T-helper 17 cell (primary cell): Measurements from ENCODE around the gene PIGS. TPM values are rescaled to one million over a fixed set of nuclear protein-coding genes. Genes with fewer than 3 reads are reported as not detected.
"Not testable (repeated sequence)": the region's sequence is repeated elsewhere in the genome, so short reads cannot be mapped to it uniquely, and the experiment has no call there.

Experiments used
- ATAC-seq: fragments of 150-1000 bp; cut with Tn5 transposase; 2 replicates; pipeline ENCODE4 v1.10.0; 2021; ENCODE audit warnings: mild to moderate bottlenecking, moderate library complexity
- DNase-seq, 3 donors: peaks; one replicate each; pipeline versions ENCODE4 v3.0.0 to v3.0.0-alpha.2; 2020 to 2021
- H3K9me3 ChIP-seq: one replicate; pipeline ENCODE4 v1.7.0; 2013; ENCODE audit warnings: low read length, mild to moderate bottlenecking; ENCODE audit not compliant: control insufficient read depth, poor library complexity, severe bottlenecking
- H3K27ac Mint-ChIP-seq: one replicate; pipeline ENCODE4 v1.8.0; 2022; ENCODE audit warnings: mild to moderate bottlenecking, moderate library complexity, mixed read lengths
- H3K27me3 Mint-ChIP-seq: one replicate; pipeline ENCODE4 v1.8.0; 2022; ENCODE audit warnings: mixed read lengths
- H3K36me3 Mint-ChIP-seq: one replicate; pipeline ENCODE4 v1.8.0; 2022; ENCODE audit warnings: low read depth, mixed read lengths
- H3K4me1 Mint-ChIP-seq: one replicate; pipeline ENCODE4 v1.8.0; 2022; ENCODE audit warnings: mild to moderate bottlenecking, mixed read lengths
- H3K4me3 Mint-ChIP-seq: one replicate; pipeline ENCODE4 v1.8.0; 2022; ENCODE audit warnings: mild to moderate bottlenecking, moderate library complexity, mixed read lengths
- total RNA-seq, 4 donors: library from RNA in 2 of 4; stranded (reverse) in 2 of 4; gene quantifications; one replicate each; pipeline ENCODE4 v1.2.3 and lab custom pipeline; 2022 to 2026

Gene PIGS
- total RNA-seq, 2 donors from 2014 or later = 44.5 to 50.9 TPM

- peaks cover 4% of the 10 kb centered on the region for H3K4me1 Mint-ChIP-seq
- peaks cover 7% of the 10 kb centered on the region for H3K27me3 Mint-ChIP-seq
- no peak for DNase-seq
- ATAC-seq = no peak
- no peaks in the 10 kb centered on the region for H3K9me3 ChIP-seq
- H3K4me3 Mint-ChIP-seq = no peak overlapping the region
- H3K27ac Mint-ChIP-seq = peak overlapping the region; percentile 79
- no peaks in the 10 kb centered on the region for H3K36me3 Mint-ChIP-seq
These were observed 42.9 kb downstream of the PIGS start for GRCh38 chr17:28528327-28529012.

- ATAC-seq (no peak), DNase-seq (no peak)
- Mint-ChIP-seq H3K4me1 (peaks cover 2% of the 10 kb centered on the region), H3K27ac (peak overlapping the region; percentile 79), H3K36me3 (no peaks in the 10 kb centered on the region), H3K4me3 (no peak overlapping the region), H3K27me3 (peaks cover 7% of the 10 kb centered on the region)
- no peaks in the 10 kb centered on the region for H3K9me3 ChIP-seq
These were observed 43.5 kb downstream of the PIGS start for GRCh38 chr17:28527859-28528258.

GRCh38 chr17:28527181-28527681, 44.1 kb downstream of the PIGS start:
- DNase-seq (no peak), ATAC-seq (no peak)
- H3K9me3 ChIP-seq = no peaks in the 10 kb centered on the region
- Mint-ChIP-seq H3K36me3 (no peaks in the 10 kb centered on the region), H3K27ac (no peak overlapping the region), H3K4me3 (no peak overlapping the region), H3K27me3 (peaks cover 7% of the 10 kb centered on the region), H3K4me1 (peaks cover 2% of the 10 kb centered on the region)

GRCh38 chr17:28526381-28526780, 44.9 kb downstream of the PIGS start:
- H3K9me3 ChIP-seq = no peaks in the 10 kb centered on the region
- ATAC-seq = no peak
- no peak for DNase-seq
- Mint-ChIP-seq H3K4me1 (peaks cover 2% of the 10 kb centered on the region), H3K27ac (no peak overlapping the region), H3K36me3 (no peaks in the 10 kb centered on the region), H3K27me3 (peaks cover 3% of the 10 kb centered on the region), H3K4me3 (no peak overlapping the region)

- Mint-ChIP-seq H3K4me3 (no peak overlapping the region), H3K27ac (no peak overlapping the region), H3K27me3 (no peaks in the 10 kb centered on the region), H3K4me1 (peaks cover 2% of the 10 kb centered on the region), H3K36me3 (no peaks in the 10 kb centered on the region)
- DNase-seq (no peak), ATAC-seq (no peak)
- H3K9me3 ChIP-seq = no peaks in the 10 kb centered on the region
These were observed 46.6 kb downstream of the PIGS start for GRCh38 chr17:28524476-28525424.

DNA sequence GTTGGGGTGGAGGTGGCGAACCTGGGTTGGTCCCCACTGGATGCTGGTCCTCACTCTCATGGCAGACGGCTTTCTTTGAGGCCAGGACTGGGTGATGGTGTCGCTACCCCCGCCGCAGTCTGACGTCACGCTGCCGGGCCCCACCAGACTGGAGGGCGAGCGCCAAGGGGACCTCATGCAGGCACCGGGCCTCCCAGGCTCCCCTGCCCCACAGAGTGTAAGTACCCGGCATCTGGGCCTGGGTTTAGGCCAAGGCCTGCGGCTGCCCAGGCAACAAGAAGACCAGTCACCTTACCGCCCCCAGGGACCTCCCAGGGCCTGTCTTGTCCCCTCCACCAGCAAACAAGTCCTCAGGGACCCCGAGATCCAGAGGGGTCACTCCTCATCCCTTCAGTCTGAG, 47.4 kb downstream of the PIGS start:
- H3K27me3 Mint-ChIP-seq = peaks cover 4% of the 10 kb centered on the region
- H3K4me3 Mint-ChIP-seq = no peak overlapping the region
- no peaks in the 10 kb centered on the region for H3K36me3 Mint-ChIP-seq
- DNase-seq (no peak), ATAC-seq (no peak)
- no peak overlapping the region for H3K27ac Mint-ChIP-seq
- H3K9me3 ChIP-seq = no peaks in the 10 kb centered on the region
- peaks cover 2% of the 10 kb centered on the region for H3K4me1 Mint-ChIP-seq

- ATAC-seq (no peak), DNase-seq (no peak)
- Mint-ChIP-seq H3K27me3 (peaks cover 6% of the 10 kb centered on the region), H3K36me3 (no peaks in the 10 kb centered on the region), H3K4me3 (no peak overlapping the region), H3K4me1 (peaks cover 2% of the 10 kb centered on the region), H3K27ac (no peak overlapping the region)
- no peaks in the 10 kb centered on the region for H3K9me3 ChIP-seq
These were observed 48.1 kb downstream of the PIGS start for GRCh38 chr17:28523186-28523585.

DNA sequence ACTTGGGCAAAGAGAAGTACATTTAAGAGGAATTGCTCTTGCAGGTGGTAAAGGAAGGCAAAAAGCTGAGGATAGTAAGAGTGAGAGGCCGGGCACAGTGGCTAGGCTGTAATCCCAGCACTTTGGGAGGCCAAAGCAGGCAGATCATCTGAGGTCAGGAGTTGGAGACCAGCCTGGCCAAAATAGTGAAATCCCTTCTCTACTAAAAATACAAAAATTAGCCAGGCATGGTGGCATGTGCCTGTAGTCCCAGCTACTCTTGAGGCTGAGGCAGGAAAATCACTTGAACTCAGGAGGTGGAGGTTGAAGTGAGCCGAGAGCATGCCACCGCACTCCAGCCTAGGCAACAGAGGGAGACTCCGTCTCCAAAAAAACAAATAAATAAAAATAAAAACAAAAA, 49.0 kb downstream of the PIGS start:
- DNase-seq, ATAC-seq, H3K9me3 ChIP-seq, H3K27me3 Mint-ChIP-seq, H3K36me3 Mint-ChIP-seq, H3K4me1 Mint-ChIP-seq, H3K4me3 Mint-ChIP-seq, H3K27ac Mint-ChIP-seq: not testable (repeated sequence)

GRCh38 chr17:28521311-28522085, 49.8 kb downstream of the PIGS start:
- H3K9me3 ChIP-seq = no peaks in the 10 kb centered on the region
- ATAC-seq (no peak), DNase-seq (no peak)
- Mint-ChIP-seq H3K4me1 (no peaks in the 10 kb centered on the region), H3K27ac (no peak overlapping the region), H3K4me3 (no peak overlapping the region), H3K27me3 (peaks cover 6% of the 10 kb centered on the region), H3K36me3 (no peaks in the 10 kb centered on the region)

- H3K9me3 ChIP-seq = no peaks in the 10 kb centered on the region
- Mint-ChIP-seq H3K36me3 (no peaks in the 10 kb centered on the region), H3K27me3 (peaks cover 6% of the 10 kb centered on the region), H3K4me1 (no peaks in the 10 kb centered on the region), H3K27ac (no peak overlapping the region), H3K4me3 (no peak overlapping the region)
- DNase-seq = no peak
- ATAC-seq = no peak
These were observed 50.6 kb downstream of the PIGS start for GRCh38 chr17:28520687-28521086.

GRCh38 chr17:28519236-28519635, 52.1 kb downstream of the PIGS start:
- Mint-ChIP-seq H3K27ac (no peak overlapping the region), H3K36me3 (no peaks in the 10 kb centered on the region), H3K27me3 (peaks cover 6% of the 10 kb centered on the region), H3K4me3 (no peak overlapping the region), H3K4me1 (no peaks in the 10 kb centered on the region)
- H3K9me3 ChIP-seq = no peaks in the 10 kb centered on the region
- ATAC-seq (no peak), DNase-seq (no peak)

DNA sequence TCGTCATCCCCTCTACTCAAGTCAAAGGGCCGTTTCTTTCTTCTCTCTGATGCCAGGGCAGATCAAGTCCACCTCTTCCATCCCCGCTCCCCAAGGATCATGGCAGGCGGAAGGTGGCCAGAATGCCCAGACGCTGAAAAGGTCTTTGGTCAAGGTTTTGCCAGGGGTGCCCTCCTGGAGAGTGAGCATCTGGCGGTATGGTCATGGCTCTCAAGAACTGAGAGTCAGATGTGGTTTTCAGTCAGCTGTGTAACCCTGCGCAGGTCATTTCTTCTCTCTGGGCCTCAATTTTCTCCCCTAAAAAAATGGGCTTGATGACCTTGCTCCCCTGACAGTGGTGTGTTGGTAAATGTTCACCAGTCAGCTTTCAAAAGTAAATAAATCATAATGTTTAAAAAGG, 52.7 kb downstream of the PIGS start:
- Mint-ChIP-seq H3K27ac (no peak overlapping the region), H3K36me3 (no peaks in the 10 kb centered on the region), H3K27me3 (peaks cover 10% of the 10 kb centered on the region), H3K4me1 (no peaks in the 10 kb centered on the region), H3K4me3 (no peak overlapping the region)
- ATAC-seq (no peak), DNase-seq (no peak)
- H3K9me3 ChIP-seq = no peaks in the 10 kb centered on the region

DNA sequence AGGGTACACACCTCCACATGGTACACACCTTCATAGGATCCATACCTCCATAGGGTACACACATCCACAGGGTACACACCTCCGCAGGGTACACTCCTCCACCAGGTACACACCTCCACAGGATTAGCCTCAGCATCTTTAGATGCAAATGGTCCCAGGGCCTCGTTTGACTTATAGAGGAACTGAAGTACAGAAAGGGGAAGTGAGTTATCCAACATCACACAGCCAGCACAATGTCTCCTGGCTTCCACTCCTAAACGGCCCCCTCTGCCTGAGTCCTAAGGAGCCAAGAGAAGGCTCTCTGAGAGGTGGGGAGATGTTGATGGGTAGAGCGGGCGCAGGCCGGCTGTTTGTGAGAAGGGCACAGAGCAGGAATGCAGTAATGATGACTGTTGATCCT, 53.2 kb downstream of the PIGS start:
- ATAC-seq (no peak), DNase-seq (no peak)
- no peaks in the 10 kb centered on the region for H3K36me3 Mint-ChIP-seq
- no peaks in the 10 kb centered on the region for H3K9me3 ChIP-seq
- no peak overlapping the region for H3K27ac Mint-ChIP-seq
- no peak overlapping the region for H3K4me3 Mint-ChIP-seq
- H3K27me3 Mint-ChIP-seq = peaks cover 14% of the 10 kb centered on the region
- no peaks in the 10 kb centered on the region for H3K4me1 Mint-ChIP-seq
